COLO668 (cell line): ENCODE measurements around the gene IFITM1.
A peak's percentile ranks its signal among the peaks of the same experiment; 100 is the strongest.
"Not testable (repeated sequence)": the region's sequence is repeated elsewhere in the genome, so short reads cannot be mapped to it uniquely, and the experiment has no call there.

Source experiments
- DNase-seq: peaks from one replicate; lab custom pipeline; 2025; ENCODE audit not compliant: unreplicated experiment; lab: John Stamatoyannopoulos, UW

Gene IFITM1

GRCh38 chr11:313787-314553 lies at the start of gene IFITM1:
TSS of gene IFITM1 (plus strand) at chr11:314040. CDS start at chr11:314171, 131 bp downstream.
- no peak for DNase-seq

GRCh38 chr11:266676-267439 lies 47.0 kb upstream of the IFITM1 start:
- DNase-seq, result no peak

GRCh38 chr11:267491-267994 lies 46.3 kb upstream of the IFITM1 start:
- no peak for DNase-seq

GRCh38 chr11:268716-269145 lies 45.1 kb upstream of the IFITM1 start:
- not testable (repeated sequence) for DNase-seq

GRCh38 chr11:269146-269890 lies 44.5 kb upstream of the IFITM1 start:
- no peak for DNase-seq

GRCh38 chr11:270451-271318 lies 43.2 kb upstream of the IFITM1 start:
- DNase-seq, result no peak

- DNase-seq, result no peak
Observed at GRCh38 chr11:271319-271715, 42.5 kb upstream of the IFITM1 start.

GRCh38 chr11:272195-272930 lies 41.5 kb upstream of the IFITM1 start:
- DNase-seq, result no peak

GRCh38 chr11:272931-273198 lies 41.0 kb upstream of the IFITM1 start:
- DNase-seq, result no peak

GRCh38 chr11:276219-276618 lies 37.6 kb upstream of the IFITM1 start:
- DNase-seq, result no peak

GRCh38 chr11:278001-278951 lies 35.6 kb upstream of the IFITM1 start, which contains the start of gene NLRP6:
TSS of gene NLRP6 (plus strand) at chr11:278407. CDS start at chr11:278570, 163 bp downstream.
- DNase-seq, result no peak

- DNase-seq, result no peak
Observed at GRCh38 chr11:279040-279965, 34.5 kb upstream of the IFITM1 start.

- peak; percentile 3 for DNase-seq
Observed at GRCh38 chr11:279966-280705, 33.7 kb upstream of the IFITM1 start.

GRCh38 chr11:280706-281485 lies 32.9 kb upstream of the IFITM1 start:
- DNase-seq, result no peak

- DNase-seq, result no peak
Observed at GRCh38 chr11:281486-282161, 32.2 kb upstream of the IFITM1 start.

- no peak for DNase-seq
Observed at GRCh38 chr11:282171-282570, 31.7 kb upstream of the IFITM1 start.
